H1 (cell line): ENCODE measurements around the gene NEURL1. TPM values are rescaled to one million over a fixed set of nuclear protein-coding genes. Genes with fewer than 3 reads are reported as not detected.

Source experiments
- CTCF ChIA-PET: fragments of 300-600 bp; sonication (Branson Sonifier 250); formaldehyde crosslinking; loops from one replicate; lab custom pipeline; 2021; ENCODE audit not compliant: partially characterized antibody; lab: Charles Lee
- POLR2A ChIA-PET: fragments of 300-600 bp; sonication (Branson Sonifier 250); formaldehyde crosslinking; loops from one replicate; lab custom pipeline; 2021; ENCODE audit warnings: inconsistent platforms; ENCODE audit not compliant: partially characterized antibody; lab: Charles Lee
- DNase-seq, 2 experiments: peaks; one replicate each; pipeline versions ENCODE4 v3.0.0 to v3.0.0-alpha.2; 2010 to 2022; ENCODE audit warnings: low spot score in 2 of 2, low read depth in 1 of 2, mixed read lengths in 1 of 2
- FAIRE-seq: peaks from 2 replicates; lab custom pipeline; 2011; peaks lifted over from hg19 to GRCh38; lab: Jason Lieb, UNC
- H2AFZ ChIP-seq: 2 replicates; pipeline ENCODE4 v1.8.1; 2012; ENCODE audit warnings: low read length, inconsistent platforms
- H2AK5ac ChIP-seq: 2 replicates; pipeline ENCODE4 v1.6.1; 2013; ENCODE audit warnings: low read depth, low read length
- H2BK120ac ChIP-seq: replicated peaks from 2 replicates; pipeline ENCODE3; 2013; ENCODE audit warnings: low read depth, low read length, inconsistent platforms
- H2BK12ac ChIP-seq: 2 replicates; pipeline ENCODE4 v1.6.1; 2013; ENCODE audit warnings: low read depth, low read length
- H2BK15ac ChIP-seq: 2 replicates; pipeline ENCODE4 v1.6.1; 2013; ENCODE audit warnings: low read length
- H2BK20ac ChIP-seq: 2 replicates; pipeline ENCODE4 v1.6.1; 2013; ENCODE audit warnings: low read length
- H2BK5ac ChIP-seq: 2 replicates; pipeline ENCODE4 v1.6.1; 2013; ENCODE audit warnings: low read depth, low read length
- H3K14ac ChIP-seq: 2 replicates; pipeline ENCODE4 v1.6.1; 2013; ENCODE audit warnings: inconsistent platforms; ENCODE audit not compliant: insufficient read length
- H3K18ac ChIP-seq: 2 replicates; pipeline ENCODE4 v1.6.1; 2013; ENCODE audit warnings: low read length; ENCODE audit errors: extremely low read depth
- H3K23ac ChIP-seq: 2 replicates; pipeline ENCODE4 v1.6.1; 2013; ENCODE audit warnings: inconsistent platforms; ENCODE audit not compliant: insufficient read length
- H3K23me2 ChIP-seq: 2 replicates; pipeline ENCODE4 v1.6.1; 2013; ENCODE audit warnings: low read depth, low read length
- H3K27ac ChIP-seq: 2 replicates; pipeline ENCODE4 v1.6.1; 2011; ENCODE audit warnings: low read depth, low read length, inconsistent platforms
- H3K27me3 ChIP-seq, 4 experiments: replicated peaks in 1 of 4; 1 replicate in 1 of 4; 2 replicates in 3 of 4; pipeline versions ENCODE4 v1.6.1 to v1.8.1; 2011 to 2013; ENCODE audit warnings: low read length in 3 of 4, mild to moderate bottlenecking in 3 of 4, inconsistent platforms in 2 of 4, mixed read lengths in 2 of 4, moderate library complexity in 1 of 4; ENCODE audit not compliant: control insufficient read depth in 3 of 4, insufficient read depth in 3 of 4; ENCODE audit errors: extremely low read depth in 1 of 4
- H3K36me3 ChIP-seq, 4 experiments: 2 replicates each; pipeline versions ENCODE4 v1.6.1 to v1.8.1; 2011 to 2013; ENCODE audit warnings: mild to moderate bottlenecking in 4 of 4, low read length in 3 of 4, moderate library complexity in 2 of 4, control low read depth in 1 of 4, inconsistent platforms in 1 of 4; ENCODE audit not compliant: insufficient read depth in 4 of 4, control insufficient read depth in 2 of 4
- H3K4ac ChIP-seq: replicated peaks from 2 replicates; pipeline ENCODE3; 2013; ENCODE audit warnings: low read length, low read depth, mixed read lengths, inconsistent platforms; ENCODE audit not compliant: insufficient read length
- H3K4me1 ChIP-seq, 4 experiments: replicated peaks in 1 of 4; 1 replicate in 1 of 4; 2 replicates in 3 of 4; pipeline versions ENCODE4 v1.6.1 to v1.8.1; 2011 to 2013; ENCODE audit warnings: low read length in 3 of 4, inconsistent platforms in 2 of 4, mixed read lengths in 1 of 4; ENCODE audit not compliant: insufficient read depth in 4 of 4, control insufficient read depth in 3 of 4
- H3K4me2 ChIP-seq, 2 experiments: 2 replicates each; pipeline versions ENCODE4 v1.6.1 to v1.8.1; 2011 to 2013; ENCODE audit warnings: low read depth in 2 of 2, low read length in 2 of 2, control low read depth in 1 of 2, inconsistent platforms in 1 of 2, mild to moderate bottlenecking in 1 of 2; ENCODE audit not compliant: insufficient read depth in 1 of 2
- H3K4me3 ChIP-seq, 4 experiments: fragments of 200-600, 300-600 bp in 1 of 4; sonication (generic), shearing (Covaris generic), sonication (Bioruptor Twin) in 1 of 4; 2 replicates each; pipeline versions ENCODE4 v1.5.1 to v1.8.1; 2011 to 2016; ENCODE audit warnings: low read length in 4 of 4, low read depth in 3 of 4, control low read depth in 2 of 4, inconsistent platforms in 2 of 4, mild to moderate bottlenecking in 2 of 4, mixed read lengths in 1 of 4, moderate library complexity in 1 of 4; ENCODE audit not compliant: insufficient read depth in 2 of 4; ENCODE audit errors: extremely low read depth in 1 of 4
- H3K56ac ChIP-seq: replicated peaks from 2 replicates; pipeline ENCODE3; 2013; ENCODE audit warnings: low read depth, mild to moderate bottlenecking, mixed read lengths, low read length, inconsistent platforms; ENCODE audit not compliant: insufficient read length
- H3K79me1 ChIP-seq: 2 replicates; pipeline ENCODE4 v1.6.1; 2013; ENCODE audit warnings: low read depth, low read length, control low read depth
- H3K79me2 ChIP-seq, 2 experiments: 2 replicates each; pipeline versions ENCODE4 v1.6.1 to v1.8.1; 2012 to 2013; ENCODE audit warnings: low read length in 2 of 2, mild to moderate bottlenecking in 2 of 2, inconsistent platforms in 1 of 2; ENCODE audit not compliant: insufficient read depth in 2 of 2, control insufficient read depth in 1 of 2
- H3K9ac ChIP-seq, 4 experiments: replicated peaks in 1 of 4; 1 replicate in 1 of 4; 2 replicates in 3 of 4; pipeline versions ENCODE4 v1.6.1 to v1.8.1; 2011 to 2013; ENCODE audit warnings: low read depth in 3 of 4, low read length in 3 of 4, control low read depth in 2 of 4, mild to moderate bottlenecking in 2 of 4, moderate library complexity in 2 of 4, inconsistent platforms in 1 of 4; ENCODE audit errors: extremely low read depth in 1 of 4
- H3K9me3 ChIP-seq, 2 experiments: 2 replicates each; pipeline versions ENCODE4 v1.6.1 to v1.8.1; 2012 to 2013; ENCODE audit warnings: mild to moderate bottlenecking in 2 of 2, moderate library complexity in 2 of 2, control low read depth in 1 of 2, inconsistent platforms in 1 of 2, low read depth in 1 of 2, low read length in 1 of 2, mixed read lengths in 1 of 2; ENCODE audit not compliant: insufficient read depth in 2 of 2
- H4K20me1 ChIP-seq, 2 experiments: replicated peaks in 1 of 2; 2 replicates each; pipeline versions ENCODE3 to v1.8.1; 2011 to 2013; ENCODE audit warnings: inconsistent platforms in 2 of 2, low read length in 2 of 2, mild to moderate bottlenecking in 1 of 2; ENCODE audit not compliant: insufficient read depth in 2 of 2, control insufficient read depth in 1 of 2
- H4K5ac ChIP-seq: 2 replicates; pipeline ENCODE4 v1.6.1; 2013; ENCODE audit warnings: low read length, low read depth, mixed read lengths, inconsistent platforms; ENCODE audit not compliant: insufficient read length
- H4K8ac ChIP-seq: 2 replicates; pipeline ENCODE4 v1.8.0; 2013; ENCODE audit warnings: mild to moderate bottlenecking, moderate library complexity, low read length, inconsistent platforms; ENCODE audit not compliant: insufficient read depth; ENCODE audit errors: extremely low read depth
- H4K91ac ChIP-seq: replicated peaks from 2 replicates; pipeline ENCODE3; 2013; ENCODE audit warnings: low read length, mixed read lengths, inconsistent platforms; ENCODE audit not compliant: insufficient read length
- CEBPB ChIP-seq: IDR thresholded peaks from 2 replicates; pipeline ENCODE4 v1.6.1; 2012; ENCODE audit warnings: low read depth, low read length
- EZH2 ChIP-seq: fragments of 200-600 bp; sonication (generic); IDR thresholded peaks from 2 replicates; pipeline ENCODE4 v1.7.1; 2012; ENCODE audit warnings: low read depth, mild to moderate bottlenecking, moderate library complexity, low read length, inconsistent platforms; ENCODE audit not compliant: severe bottlenecking
- RXRA ChIP-seq: IDR thresholded peaks from 2 replicates; pipeline ENCODE4 v1.6.1; 2011; ENCODE audit warnings: low read depth, mild to moderate bottlenecking, low read length, moderate library complexity; ENCODE audit not compliant: insufficient read depth
- TAF7 ChIP-seq: optimal IDR thresholded peaks from 2 replicates; pipeline ENCODE3; 2011; ENCODE audit warnings: low read depth, mild to moderate bottlenecking, inconsistent platforms, low read length, moderate library complexity, borderline replicate concordance
- WGBS, 2 experiments: shearing (Covaris generic) in 1 of 2; methylation state at CpG; one replicate each; pipeline versions ENCODE4 v1.1.6 to v1.1.7; 2013 to 2015; ENCODE audit warnings: low lambda C conversion rate in 2 of 2, mixed read lengths in 2 of 2, inconsistent platforms in 1 of 2, low coverage in 1 of 2, missing lambda C conversion rate in 1 of 2; ENCODE audit not compliant: insufficient replicate concordance in 2 of 2, insufficient coverage in 1 of 2, insufficient read length in 1 of 2; ENCODE audit errors: extremely low coverage in 1 of 2, missing lambda C conversion rate in 1 of 2; 5-methylcytosine and 5-hydroxymethylcytosine counted together
- polyA plus RNA-seq, 7 experiments: library from polyadenylated mRNA; depleted of rRNA in 3 of 7; stranded (reverse) in 5 of 7; unstranded in 2 of 7; fragments of >200 nt in 5 of 7; fragments of 200-250 nt in 2 of 7; gene quantifications; 1 replicate in 5 of 7; 2 replicates in 1 of 7; 4 replicates in 1 of 7; pipeline versions ENCODE4 v1.2.1 to v1.2.3, GENCODE V29; 2011 to 2013; ENCODE audit warnings: missing spikeins in 2 of 7, mixed read lengths in 2 of 7
- total RNA-seq: library from RNA; stranded (reverse); fragmentation: NEBNext Ultra II Directional; extraction: Animal tissue kit (Norgen Biotek cat#: 25700); gene quantifications from 2 replicates; pipeline ENCODE4 v1.2.1, GENCODE V29; 2021
- TF ChIP-seq, protein P1 (sequence below): IDR thresholded peaks from 2 replicates; pipeline ENCODE4 v1.6.1; 2011; ENCODE audit warnings: low read length, improper control_type of control experiment
- TF ChIP-seq, protein P2 (sequence below): IDR thresholded peaks from 2 replicates; pipeline ENCODE4 v1.6.1; 2012; ENCODE audit warnings: inconsistent platforms

NEURL1 gene
- total and polyA plus RNA-seq, 2 of the 8 experiments (the other 6 are each of a cell fraction or from before 2014, with no cell fraction given), result 0.54 to 0.58 TPM

- ChIA-PET POLR2A (interaction anchor here (0.8 to 1.2 kb wide), 2 partner anchors 28 to 122 kb away, joined by 3 read pairs; no protein-coding TSS in a partner anchor), CTCF (interaction anchor here (1.0 to 10.9 kb wide), 7 partner anchors 12 to 77 kb away, joined by 3 to 114 read pairs (median 10); no protein-coding TSS in a partner anchor)
- Histone ChIP-seq H4K91ac (no peak overlapping the region), H3K23ac (no peak overlapping the region), H2BK120ac (no peak overlapping the region), H2BK5ac (peak overlapping the region; percentile 49; the same call in 1 of the 2 replicates), H3K9me3 (no peaks in the 10 kb centered on the region), H3K4me3 (no peak overlapping the region), H3K4ac (no peak overlapping the region), H3K27me3 (no peaks in the 10 kb centered on the region; a peak in 1 of 7 replicates), H2AFZ (no peak overlapping the region), H3K9ac (no peak overlapping the region), H4K20me1 (no peaks in the 10 kb centered on the region), H3K18ac (no peak overlapping the region), H2BK20ac (no peak overlapping the region), H3K27ac (no peak overlapping the region), H3K79me2 (no peaks in the 10 kb centered on the region), H3K14ac (no peak overlapping the region), H3K56ac (no peak overlapping the region), H2BK12ac (no peak overlapping the region), H3K79me1 (no peaks in the 10 kb centered on the region), H4K8ac (no peak overlapping the region), H3K36me3 (peaks cover 0 to 5% (median 0%) of the 10 kb centered on the region in 4 experiments; a peak in 2 of 8 replicates), H3K23me2 (peaks cover 2% of the 10 kb centered on the region; the same call in 1 of the 2 replicates), H2BK15ac (no peak overlapping the region), H3K4me1 (no peaks in the 10 kb centered on the region; a peak in 1 of 7 replicates), H3K4me2 (no peak overlapping the region), H4K5ac (no peak overlapping the region), H2AK5ac (no peak overlapping the region)
- 94% methylated on average over 13 of the region's 13 CpGs; no CpG with 5 or more reads in 1 of the 2 experiments for WGBS, 2 experiments
- TF ChIP-seq, protein P1, sequence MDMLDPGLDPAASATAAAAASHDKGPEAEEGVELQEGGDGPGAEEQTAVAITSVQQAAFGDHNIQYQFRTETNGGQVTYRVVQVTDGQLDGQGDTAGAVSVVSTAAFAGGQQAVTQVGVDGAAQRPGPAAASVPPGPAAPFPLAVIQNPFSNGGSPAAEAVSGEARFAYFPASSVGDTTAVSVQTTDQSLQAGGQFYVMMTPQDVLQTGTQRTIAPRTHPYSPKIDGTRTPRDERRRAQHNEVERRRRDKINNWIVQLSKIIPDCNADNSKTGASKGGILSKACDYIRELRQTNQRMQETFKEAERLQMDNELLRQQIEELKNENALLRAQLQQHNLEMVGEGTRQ, result no peak
- TF ChIP-seq, protein P2, sequence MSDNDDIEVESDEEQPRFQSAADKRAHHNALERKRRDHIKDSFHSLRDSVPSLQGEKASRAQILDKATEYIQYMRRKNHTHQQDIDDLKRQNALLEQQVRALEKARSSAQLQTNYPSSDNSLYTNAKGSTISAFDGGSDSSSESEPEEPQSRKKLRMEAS, result no peak
- TF ChIP-seq CEBPB (no peak), RXRA (no peak), TAF7 (no peak), EZH2 (no peak)
- no peak for FAIRE-seq
- no peak for DNase-seq
Measured at GRCh38 chr10:103617602-103618385, 124.3 kb downstream of the NEURL1 start.
